Liver (tissue), 9 donors: ENCODE measurements around the gene DIDO1. TPM values are rescaled to one million over a fixed set of nuclear protein-coding genes. Genes with fewer than 3 reads are reported as not detected.

Source experiments
- DNase-seq: peaks from one replicate; pipeline ENCODE4 v3.0.0-alpha.2; 2017; ENCODE audit warnings: low spot score
- H3K27ac ChIP-seq, 2 donors: one replicate each; pipeline ENCODE4 v1.7.0; 2013; ENCODE audit warnings: inconsistent platforms in 2 of 2, low read length in 2 of 2, control low read depth in 1 of 2, low read depth in 1 of 2, mild to moderate bottlenecking in 1 of 2
- H3K27me3 ChIP-seq, 4 donors: one replicate each; pipeline versions ENCODE4 v1.6.1 to v1.7.0; 2013; ENCODE audit warnings: low read length in 3 of 4, inconsistent platforms in 1 of 4, mild to moderate bottlenecking in 1 of 4, moderate library complexity in 1 of 4; ENCODE audit not compliant: control insufficient read depth in 4 of 4, insufficient read depth in 4 of 4
- H3K36me3 ChIP-seq, 4 donors: one replicate each; pipeline versions ENCODE4 v1.6.1 to v1.7.0; 2013; ENCODE audit warnings: low read length in 3 of 4, mild to moderate bottlenecking in 3 of 4, low read depth in 1 of 4, moderate library complexity in 1 of 4; ENCODE audit not compliant: control insufficient read depth in 4 of 4, insufficient read depth in 3 of 4
- H3K4me1 ChIP-seq, 4 donors: one replicate each; pipeline versions ENCODE4 v1.6.1 to v1.7.0; 2013; ENCODE audit warnings: low read length in 3 of 4, mild to moderate bottlenecking in 3 of 4, moderate library complexity in 1 of 4; ENCODE audit not compliant: control insufficient read depth in 4 of 4, insufficient read depth in 4 of 4
- H3K4me3 ChIP-seq, 3 donors: one replicate each; pipeline versions ENCODE4 v1.6.1 to v1.7.0; 2013; ENCODE audit warnings: low read length in 3 of 3, control low read depth in 1 of 3, low read depth in 1 of 3, mild to moderate bottlenecking in 1 of 3
- H3K9ac ChIP-seq, 2 donors: one replicate each; pipeline ENCODE4 v1.7.0; 2013; ENCODE audit warnings: low read length in 2 of 2, mild to moderate bottlenecking in 2 of 2, moderate library complexity in 2 of 2, control low read depth in 1 of 2, low read depth in 1 of 2
- H3K9me3 ChIP-seq, 4 donors: one replicate each; pipeline versions ENCODE4 v1.6.1 to v1.7.0; 2013; ENCODE audit warnings: low read length in 3 of 4; ENCODE audit not compliant: control insufficient read depth in 4 of 4
- CTCF ChIP-seq: fragments of 150-350 bp; IDR thresholded peaks from 2 replicates; pipeline ENCODE4 v1.5.1; 2017; ENCODE audit warnings: improper control_type of control experiment, low read depth, low read length; ENCODE audit not compliant: missing input control
- EGR1 ChIP-seq, 2 donors: IDR thresholded peaks; 2 replicates each; pipeline ENCODE4 v1.6.1; 2016 to 2018; ENCODE audit warnings: antibody characterized with exemption in 2 of 2, low read depth in 2 of 2
- FOXA1 ChIP-seq: IDR thresholded peaks from 2 replicates; pipeline ENCODE4 v1.6.1; 2016; ENCODE audit warnings: antibody characterized with exemption
- FOXA2 ChIP-seq: IDR thresholded peaks from 2 replicates; pipeline ENCODE4 v1.6.1; 2016; ENCODE audit warnings: antibody characterized with exemption
- GABPA ChIP-seq, 2 donors: IDR thresholded peaks in 1 of 2; conservative IDR thresholded peaks in 1 of 2; 2 replicates each; pipeline ENCODE4 v1.6.1; 2016; ENCODE audit warnings: antibody characterized with exemption in 2 of 2, mild to moderate bottlenecking in 1 of 2, moderate library complexity in 1 of 2
- HNF4A ChIP-seq, 2 donors: conservative IDR thresholded peaks; 2 replicates each; pipeline ENCODE4 v1.6.1; 2016; ENCODE audit warnings: antibody characterized with exemption in 2 of 2, mild to moderate bottlenecking in 2 of 2
- HNF4G ChIP-seq: IDR thresholded peaks from 2 replicates; pipeline ENCODE4 v1.6.1; 2016; ENCODE audit warnings: antibody characterized with exemption
- JUND ChIP-seq, 2 donors: IDR thresholded peaks; 2 replicates each; pipeline ENCODE4 v1.6.1; 2016; ENCODE audit warnings: antibody characterized with exemption in 2 of 2
- NR2F2 ChIP-seq: IDR thresholded peaks from 2 replicates; pipeline ENCODE4 v1.6.1; 2016; ENCODE audit warnings: antibody characterized with exemption
- RAD21 ChIP-seq, 2 donors: IDR thresholded peaks; 2 replicates each; pipeline ENCODE4 v1.6.1; 2016; ENCODE audit warnings: antibody characterized with exemption in 2 of 2, mild to moderate bottlenecking in 2 of 2
- RXRA ChIP-seq, 2 donors: IDR thresholded peaks; 2 replicates each; pipeline ENCODE4 v1.6.1; 2017 to 2018; ENCODE audit warnings: antibody characterized with exemption in 2 of 2, mild to moderate bottlenecking in 1 of 2
- SP1 ChIP-seq: IDR thresholded peaks from 2 replicates; pipeline ENCODE4 v1.6.1; 2018; ENCODE audit warnings: antibody characterized with exemption, mild to moderate bottlenecking
- TAF1 ChIP-seq: conservative IDR thresholded peaks from 2 replicates; pipeline ENCODE4 v1.6.1; 2016; ENCODE audit warnings: antibody characterized with exemption, mild to moderate bottlenecking
- YY1 ChIP-seq: IDR thresholded peaks from 2 replicates; pipeline ENCODE4 v1.6.1; 2016; ENCODE audit warnings: antibody characterized with exemption, mild to moderate bottlenecking
- ZBTB33 ChIP-seq: IDR thresholded peaks from 2 replicates; pipeline ENCODE4 v1.6.1; 2016; ENCODE audit warnings: antibody characterized with exemption
- WGBS: extraction: QIAGEN DNeasy Blood & Tissue Kit; methylation state at CpG from one replicate; pipeline ENCODE4 v1.1.7; 2013; 5-methylcytosine and 5-hydroxymethylcytosine counted together
- polyA plus RNA-seq, 2 donors: library from polyadenylated mRNA; stranded (reverse) in 1 of 2; unstranded in 1 of 2; fragments of 200-250 nt in 1 of 2; fragments of >200 nt in 1 of 2; fragmentation: Nextera tagmentation in 1 of 2; extraction: Ambion mirVana in 1 of 2; gene quantifications; one replicate each; pipeline versions ENCODE4 v1.2.1 to v1.2.3, GENCODE V29; 2013 to 2015
- total RNA-seq, 2 donors: library from RNA; depleted of rRNA; stranded (reverse); fragments of >200 nt; gene quantifications; one replicate each; pipeline ENCODE4 v1.2.3, GENCODE V29; 2014
- TF ChIP-seq, protein P1 (sequence below): IDR thresholded peaks from 2 replicates; pipeline ENCODE4 v1.6.1; 2016; ENCODE audit warnings: antibody characterized with exemption
- TF ChIP-seq, protein P2 (sequence below): IDR thresholded peaks from 2 replicates; pipeline ENCODE4 v1.6.1; 2016; ENCODE audit warnings: antibody characterized with exemption
- donor health status: healthy.
- donor health status: healthy.
- donor health status: healthy.
- donor health status: healthy.
- donor health status: healthy.

Gene DIDO1
- total and polyA plus RNA-seq, 4 donors: 10.1 to 43.1 (median 17.4) TPM

DNA sequence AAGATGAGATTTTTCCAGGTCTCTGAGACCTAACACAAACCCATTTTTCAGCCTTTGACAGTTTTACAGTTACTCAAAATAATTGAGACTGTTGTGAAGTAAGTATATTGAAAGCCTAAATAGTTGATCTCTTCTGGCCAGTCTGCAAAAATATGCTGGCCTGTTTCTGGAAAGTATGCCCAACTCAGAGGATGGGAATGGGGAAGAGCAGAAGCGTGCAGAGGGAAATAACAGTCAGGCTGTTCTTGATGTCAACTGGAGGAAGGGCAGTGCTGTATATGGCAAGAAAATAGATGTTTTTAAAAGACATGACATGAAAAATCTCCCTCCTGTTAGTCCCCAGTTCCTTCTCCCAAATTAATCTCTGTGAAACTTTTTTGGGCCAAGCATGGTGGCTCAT, 15.5 kb upstream of the DIDO1 start:
- Histone ChIP-seq H3K27me3 (no peaks in the 10 kb centered on the region), H3K27ac (no peak overlapping the region), H3K9ac (no peak overlapping the region), H3K4me3 (no peak overlapping the region), H3K9me3 (no peaks in the 10 kb centered on the region), H3K36me3 (peaks cover 9 to 39% (median 34%) of the 10 kb centered on the region in 4 donors), H3K4me1 (peaks cover 3 to 26% (median 19%) of the 10 kb centered on the region in 4 donors)
- TF ChIP-seq HNF4G: no peak
- TF ChIP-seq NR2F2: no peak
- TF ChIP-seq RXRA (IDR thresholded peaks at IDR 0.05): no peak
- no peak for TF ChIP-seq EGR1 (IDR thresholded peaks at IDR 0.05; ENCODE audit: low read depth in 2 of 2)
- TF ChIP-seq FOXA2: no peak
- no peak for TF ChIP-seq SP1
- no peak for TF ChIP-seq CTCF
- TF ChIP-seq ZBTB33: no peak
- no peak for TF ChIP-seq HNF4A (conservative IDR thresholded peaks at IDR 0.05)
- TF ChIP-seq JUND (IDR thresholded peaks at IDR 0.05): no peak
- TF ChIP-seq, protein P1, sequence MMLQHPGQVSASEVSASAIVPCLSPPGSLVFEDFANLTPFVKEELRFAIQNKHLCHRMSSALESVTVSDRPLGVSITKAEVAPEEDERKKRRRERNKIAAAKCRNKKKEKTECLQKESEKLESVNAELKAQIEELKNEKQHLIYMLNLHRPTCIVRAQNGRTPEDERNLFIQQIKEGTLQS: no peak
- TF ChIP-seq, protein P2, sequence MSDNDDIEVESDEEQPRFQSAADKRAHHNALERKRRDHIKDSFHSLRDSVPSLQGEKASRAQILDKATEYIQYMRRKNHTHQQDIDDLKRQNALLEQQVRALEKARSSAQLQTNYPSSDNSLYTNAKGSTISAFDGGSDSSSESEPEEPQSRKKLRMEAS: no peak
- no peak for TF ChIP-seq TAF1
- TF ChIP-seq FOXA1: no peak
- TF ChIP-seq RAD21 (IDR thresholded peaks at IDR 0.05): no peak
- no peak for TF ChIP-seq GABPA (IDR thresholded peaks at IDR 0.05 in 1 of 2, conservative IDR thresholded peaks at IDR 0.05 in 1 of 2)
- no peak for DNase-seq
- 97% methylated on average over 1 of the region's 1 CpG for whole genome bisulfite sequencing

DNA sequence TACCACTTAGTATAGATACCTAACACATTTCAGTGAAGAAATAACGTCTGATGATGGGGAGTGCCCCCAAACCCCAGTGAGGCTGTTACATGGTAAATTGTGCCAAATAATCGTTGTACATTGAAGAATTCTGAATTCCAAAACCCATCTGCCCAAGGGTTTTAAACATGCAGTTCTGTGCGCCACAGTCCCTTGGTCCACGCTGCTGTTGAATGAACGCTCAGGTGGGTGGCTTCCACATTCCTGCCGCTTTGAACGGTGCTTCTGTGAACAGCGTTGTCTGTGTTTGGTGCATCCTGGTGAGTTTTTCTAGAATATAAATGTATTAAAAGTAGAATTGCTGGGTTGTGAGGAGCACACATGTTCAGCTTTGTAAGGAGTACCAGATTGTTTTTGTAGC, 14.6 kb upstream of the DIDO1 start:
- no peak overlapping the region for H3K4me3 ChIP-seq
- no peak for DNase-seq
- peaks cover 3 to 28% (median 19%) of the 10 kb centered on the region in 4 donors for H3K4me1 ChIP-seq
- H3K9me3 ChIP-seq: no peaks in the 10 kb centered on the region
- WGBS: 91% methylated on average over 8 of the region's 8 CpGs
- TF ChIP-seq FOXA1 (no peak), NR2F2 (no peak), YY1 (no peak)
- TF ChIP-seq, protein P2: no peak
- no peak overlapping the region for H3K27ac ChIP-seq
- no peak overlapping the region for H3K9ac ChIP-seq
- H3K27me3 ChIP-seq: no peaks in the 10 kb centered on the region
- peaks cover 9 to 34% (median 31%) of the 10 kb centered on the region in 4 donors for H3K36me3 ChIP-seq
